Body of pancreas (tissue), 4 donors: Measurements from ENCODE around the gene TBC1D14. TPM values are rescaled to one million over a fixed set of nuclear protein-coding genes. Genes with fewer than 3 reads are reported as not detected.
A peak's percentile ranks its signal among the peaks of the same experiment; 100 is the strongest.

Experiments
- ATAC-seq: fragments of 150-250 bp; one replicate; pipeline ENCODE4 v1.9.1; 2016
- DNase-seq, 4 donors: peaks; one replicate each; pipeline ENCODE4 v3.0.0-alpha.2; 2019
- H3K27ac ChIP-seq, 4 donors: fragments of 200-600 bp; sonication (generic); 1 replicate in 3 of 4; 2 replicates in 1 of 4; pipeline versions ENCODE4 v1.5.1 to v1.6.1; 2016 to 2019; ENCODE audit warnings: mild to moderate bottlenecking in 1 of 4, mixed read lengths in 1 of 4, moderate library complexity in 1 of 4
- H3K27me3 ChIP-seq, 2 donors: fragments of 200-600 bp; sonication (generic); one replicate each; pipeline ENCODE4 v1.6.0; 2016; ENCODE audit warnings: mild to moderate bottlenecking in 1 of 2
- H3K36me3 ChIP-seq, 2 donors: fragments of 200-600 bp; sonication (generic); replicated peaks in 1 of 2; 2 replicates each; pipeline ENCODE4 v1.5.1; 2016; ENCODE audit warnings: low read depth in 2 of 2; ENCODE audit not compliant: insufficient read depth in 1 of 2
- H3K4me1 ChIP-seq: fragments of 200-600 bp; sonication (generic); one replicate; pipeline ENCODE4 v1.6.0; 2016
- H3K4me3 ChIP-seq, 2 donors: fragments of 200-600 bp; sonication (generic); 1 replicate in 1 of 2; 2 replicates in 1 of 2; pipeline ENCODE4 v1.5.1; 2016 to 2019
- H3K9me3 ChIP-seq, 3 donors: fragments of 200-600 bp; sonication (generic); 1 replicate in 2 of 3; 2 replicates in 1 of 3; pipeline ENCODE4 v1.5.1; 2016
- CTCF ChIP-seq, 7 experiments: fragments of 450-650 bp in 4 of 7; fragments of 200-600 bp in 3 of 7; sonication (generic) in 3 of 7; IDR thresholded peaks; one replicate each; pipeline ENCODE4 v1.5.1; 2016 to 2019; ENCODE audit warnings: antibody characterized with exemption in 7 of 7
- POLR2A ChIP-seq, 3 donors: fragments of 450-650 bp; IDR thresholded peaks; one replicate each; pipeline ENCODE4 v1.6.1; 2016; ENCODE audit warnings: antibody characterized with exemption in 3 of 3, mild to moderate bottlenecking in 2 of 3
- WGBS, 2 donors: methylation state at CpG; one replicate each; pipeline ENCODE4 v1.1.5; 2017; 5-methylcytosine and 5-hydroxymethylcytosine counted together
- intact Hi-C: fragments of 100-400 bp; cut with DNase I; formaldehyde crosslinking; loops from one replicate; pipeline ENCODE4 v1.15.1; 2023
- total RNA-seq, 2 donors: library from RNA; depleted of rRNA; stranded (reverse); fragments of >200 nt; gene quantifications; one replicate each; pipeline ENCODE4 v1.1.0, GENCODE V29; 2016

TBC1D14 gene
- total RNA-seq, 2 donors from 2014 or later: 10.5 to 20.0 TPM

- H3K4me1 ChIP-seq: peaks cover 13% of the 10 kb centered on the region
- peak; percentile 96 for ATAC-seq
- 37% methylated on average over 14 to 20 of the region's 20 CpGs for WGBS, 2 donors
- H3K27me3 ChIP-seq: no peaks in the 10 kb centered on the region
- no peak overlapping the region for H3K4me3 ChIP-seq
- TF ChIP-seq POLR2A (IDR thresholded peaks at IDR 0.05): peak; percentile 43 to 51 (median 50)
- TF ChIP-seq CTCF (IDR thresholded peaks at IDR 0.05): peak in 1 of 7 experiments; percentile 4
- peaks cover 0 to 20% of the 10 kb centered on the region in 2 donors for H3K36me3 ChIP-seq
- no peaks in the 10 kb centered on the region for H3K9me3 ChIP-seq
- peak overlapping the region in 3 of 4 donors; percentile 7 to 73 (median 49) for H3K27ac ChIP-seq
- peak; percentile 71 to 86 (median 77) for DNase-seq
- intact Hi-C loops: no loop called here
Observed at GRCh38 chr4:7034262-7035081, 124.8 kb downstream of the TBC1D14 start.

GRCh38 chr4:7037425-7037824 lies 127.8 kb downstream of the TBC1D14 start:
- H3K4me1 ChIP-seq: peaks cover 24% of the 10 kb centered on the region
- WGBS, 2 donors: 45 to 78% methylated on average over 6 of the region's 6 CpGs
- H3K27ac ChIP-seq: no peak overlapping the region
- intact Hi-C loops: no loop called here
- DNase-seq: no peak
- no peaks in the 10 kb centered on the region for H3K36me3 ChIP-seq
- ATAC-seq: no peak
- no peak overlapping the region for H3K4me3 ChIP-seq
- no peak for TF ChIP-seq POLR2A (IDR thresholded peaks at IDR 0.05)
- TF ChIP-seq CTCF (IDR thresholded peaks at IDR 0.05): peak in 2 of 7 experiments; percentile 21 to 22
- H3K9me3 ChIP-seq: no peaks in the 10 kb centered on the region
- no peaks in the 10 kb centered on the region for H3K27me3 ChIP-seq

- H3K27me3 ChIP-seq: no peaks in the 10 kb centered on the region
- H3K9me3 ChIP-seq: no peaks in the 10 kb centered on the region
- H3K27ac ChIP-seq: no peak overlapping the region
- 73 to 82% methylated on average over 4 of the region's 4 CpGs for WGBS, 2 donors
- H3K4me1 ChIP-seq: peaks cover 26% of the 10 kb centered on the region
- H3K4me3 ChIP-seq: no peak overlapping the region
- TF ChIP-seq POLR2A (IDR thresholded peaks at IDR 0.05) (no peak), CTCF (IDR thresholded peaks at IDR 0.05) (no peak)
- no peaks in the 10 kb centered on the region for H3K36me3 ChIP-seq
- ATAC-seq (no peak), DNase-seq (no peak)
- intact Hi-C loops: no loop called here
Observed at GRCh38 chr4:7040765-7041164, 131.1 kb downstream of the TBC1D14 start.

- WGBS, 2 donors: 91 to 93% methylated on average over 19 of the region's 19 CpGs
- peaks cover 31% of the 10 kb centered on the region for H3K4me1 ChIP-seq
- no peak for ATAC-seq
- H3K27ac ChIP-seq: no peak overlapping the region
- TF ChIP-seq CTCF (IDR thresholded peaks at IDR 0.05) (no peak), POLR2A (IDR thresholded peaks at IDR 0.05) (no peak)
- no peak overlapping the region for H3K4me3 ChIP-seq
- intact Hi-C loops: no loop called here
- H3K27me3 ChIP-seq: no peaks in the 10 kb centered on the region
- H3K9me3 ChIP-seq: no peaks in the 10 kb centered on the region
- no peak for DNase-seq
- H3K36me3 ChIP-seq: no peaks in the 10 kb centered on the region
Observed at GRCh38 chr4:7041246-7041645, 131.6 kb downstream of the TBC1D14 start.
